ENCODE results near the gene SSTR3. TPM values are rescaled to one million over a fixed set of nuclear protein-coding genes. Genes with fewer than 3 reads are reported as not detected.
"Not testable (repeated sequence)": the region's sequence is repeated elsewhere in the genome, so short reads cannot be mapped to it uniquely, and the experiment has no call there.

SSTR3 gene
- total and polyA plus RNA-seq, 5 experiments from 2014 or later, result 2.9 to 13.7 (median 7.3) TPM

DNA sequence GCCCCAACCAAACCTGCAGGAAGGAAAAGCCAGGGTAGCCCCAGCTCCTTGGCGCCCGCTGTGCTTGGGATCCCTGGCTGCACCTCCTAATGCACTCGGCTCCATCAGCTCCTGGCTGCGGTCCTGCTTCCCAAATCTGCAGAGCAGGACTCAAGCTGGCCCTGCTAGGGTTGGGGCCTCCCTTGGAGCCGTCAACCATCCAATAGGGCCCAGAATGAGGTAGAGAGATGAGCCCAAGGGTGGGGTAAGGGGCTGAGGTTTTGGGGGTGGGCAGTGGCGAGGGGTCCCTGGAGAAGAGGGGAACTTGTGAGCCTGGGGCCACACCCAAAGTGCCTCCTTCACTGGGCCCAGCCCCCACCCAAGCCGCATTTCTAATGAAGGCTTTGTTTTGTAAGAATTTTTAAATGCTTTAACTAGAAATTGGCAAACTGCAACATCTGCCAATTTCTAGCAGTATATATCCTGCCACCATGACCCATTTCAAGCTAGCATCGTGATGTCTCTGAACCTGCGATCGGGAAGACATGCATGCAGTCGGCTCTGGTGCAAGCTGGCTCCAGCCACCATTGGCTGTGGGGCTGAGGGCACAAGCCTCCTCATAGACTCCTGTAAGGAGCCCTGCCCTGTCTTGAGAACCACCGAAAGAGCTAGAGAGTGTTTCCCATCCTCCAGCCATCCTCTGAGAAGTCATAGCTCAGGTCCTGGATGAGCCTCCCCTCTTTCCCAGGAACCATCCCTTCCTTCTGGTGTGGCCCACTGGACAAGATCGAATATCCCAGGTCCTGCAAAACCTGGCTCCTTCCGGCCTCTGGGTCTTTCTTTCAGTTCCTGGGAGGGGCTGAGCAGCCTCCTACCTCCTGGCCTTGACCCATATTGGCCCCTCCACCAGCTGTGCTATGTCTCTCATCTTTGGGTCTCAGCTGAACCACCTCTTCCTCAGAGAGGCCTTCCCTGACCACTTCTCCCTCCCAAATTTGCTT lies 39.7 kb downstream of the SSTR3 start:
- Mint-ChIP-seq H3K4me3 (peak overlapping the region in 1 of 10 donors; percentile 24), H3K36me3 (peaks cover 0 to 2% (median 0%) of the 10 kb centered on the region in 3 donors), H3K4me1 (peaks cover 40 to 72% (median 69%) of the 10 kb centered on the region in 4 donors), H3K27ac (peak overlapping the region; percentile 38 to 96 (median 69)), H3K27me3 (no peaks in the 10 kb centered on the region), H3K9me3 (no peaks in the 10 kb centered on the region)
- peak in 1 of 10 donors; percentile 13 for DNase-seq
- ATAC-seq, result no peak
- POLR2A ChIA-PET, result interaction anchor here (0.7 to 2.6 kb wide), 8 partner anchors 14 to 70 kb away, joined by 3 to 9 read pairs (median 3); no protein-coding TSS in a partner anchor

DNA sequence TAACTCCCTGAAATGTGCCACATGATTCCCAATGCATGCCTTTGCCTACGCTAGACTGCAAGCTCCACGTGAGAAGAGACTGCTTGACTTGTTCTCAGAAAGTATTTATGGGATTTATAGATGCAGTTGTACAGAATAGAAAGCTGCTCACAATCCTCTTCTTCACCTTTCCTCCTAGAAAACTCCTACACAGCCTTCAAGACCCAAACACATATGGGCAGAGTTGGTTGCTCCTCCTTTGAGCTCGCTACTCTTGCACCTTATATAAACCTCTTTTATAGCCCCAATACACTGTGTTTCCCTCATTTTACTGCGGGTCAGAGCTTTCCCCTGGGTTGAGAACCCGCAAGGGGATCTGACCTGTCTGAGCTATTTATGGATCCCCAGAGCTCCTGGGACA lies 40.6 kb downstream of the SSTR3 start:
- Mint-ChIP-seq H3K4me3 (no peak overlapping the region), H3K9me3 (no peaks in the 10 kb centered on the region), H3K27ac (peak overlapping the region in 9 of 10 donors; percentile 11 to 96 (median 57)), H3K4me1 (peaks cover 44 to 72% (median 70%) of the 10 kb centered on the region in 4 donors), H3K36me3 (peaks cover 0 to 2% (median 0%) of the 10 kb centered on the region in 3 donors), H3K27me3 (no peaks in the 10 kb centered on the region)
- POLR2A ChIA-PET, result interaction anchor here (0.7 to 2.6 kb wide), 9 partner anchors 12 to 65 kb away, joined by 3 to 9 read pairs (median 4); no protein-coding TSS in a partner anchor
- no peak for DNase-seq
- ATAC-seq, result no peak

DNA sequence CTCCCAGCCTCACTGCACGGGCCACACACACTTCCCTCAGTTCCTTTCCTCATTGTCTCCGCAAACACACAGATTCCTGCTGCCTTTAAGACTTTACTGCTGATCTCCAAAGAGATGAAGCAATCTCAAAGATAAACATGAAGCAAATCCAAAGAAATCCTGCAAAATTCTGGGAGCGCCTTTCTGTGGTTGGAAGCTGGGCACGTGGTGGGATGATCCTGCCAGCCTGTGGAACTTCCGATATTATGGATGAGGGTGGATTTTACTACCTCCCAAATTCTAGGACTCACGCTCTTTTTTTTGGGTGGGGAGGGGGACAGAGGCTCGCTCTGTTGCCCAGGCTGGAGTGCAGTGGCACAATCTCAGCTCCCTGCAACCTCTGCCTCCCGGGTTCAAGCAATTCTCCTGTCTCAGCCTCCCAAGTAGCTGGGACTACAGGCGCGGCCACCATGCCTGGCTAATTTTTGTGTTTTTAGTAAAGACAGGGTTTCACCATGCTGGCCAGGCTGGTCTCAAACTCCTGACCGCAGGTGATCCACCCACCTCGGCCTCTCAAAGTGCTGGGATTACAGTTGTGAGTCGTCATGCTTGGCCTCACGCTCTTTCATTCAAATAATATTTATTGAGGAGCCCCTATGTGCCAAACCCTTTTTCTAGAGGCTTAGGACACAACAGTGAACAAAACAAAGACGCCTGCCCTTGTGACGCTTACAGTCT lies 41.4 kb downstream of the SSTR3 start:
- DNase-seq, result peak in 1 of 10 donors; percentile 31
- POLR2A ChIA-PET, result interaction anchor here (0.5 to 2.6 kb wide), 8 partner anchors 13 to 53 kb away, joined by 3 to 9 read pairs (median 4); no protein-coding TSS in a partner anchor
- ATAC-seq, H3K9me3 Mint-ChIP-seq, H3K27me3 Mint-ChIP-seq, H3K36me3 Mint-ChIP-seq: not testable (repeated sequence)
- H3K27ac Mint-ChIP-seq, result peak overlapping the region; percentile 63 to 99 (median 94)
- H3K4me1 Mint-ChIP-seq, result peaks cover 43 to 73% (median 69%) of the 10 kb centered on the region in 4 donors
- peak overlapping the region in 5 of 10 donors; percentile 22 to 63 (median 56) for H3K4me3 Mint-ChIP-seq

DNA sequence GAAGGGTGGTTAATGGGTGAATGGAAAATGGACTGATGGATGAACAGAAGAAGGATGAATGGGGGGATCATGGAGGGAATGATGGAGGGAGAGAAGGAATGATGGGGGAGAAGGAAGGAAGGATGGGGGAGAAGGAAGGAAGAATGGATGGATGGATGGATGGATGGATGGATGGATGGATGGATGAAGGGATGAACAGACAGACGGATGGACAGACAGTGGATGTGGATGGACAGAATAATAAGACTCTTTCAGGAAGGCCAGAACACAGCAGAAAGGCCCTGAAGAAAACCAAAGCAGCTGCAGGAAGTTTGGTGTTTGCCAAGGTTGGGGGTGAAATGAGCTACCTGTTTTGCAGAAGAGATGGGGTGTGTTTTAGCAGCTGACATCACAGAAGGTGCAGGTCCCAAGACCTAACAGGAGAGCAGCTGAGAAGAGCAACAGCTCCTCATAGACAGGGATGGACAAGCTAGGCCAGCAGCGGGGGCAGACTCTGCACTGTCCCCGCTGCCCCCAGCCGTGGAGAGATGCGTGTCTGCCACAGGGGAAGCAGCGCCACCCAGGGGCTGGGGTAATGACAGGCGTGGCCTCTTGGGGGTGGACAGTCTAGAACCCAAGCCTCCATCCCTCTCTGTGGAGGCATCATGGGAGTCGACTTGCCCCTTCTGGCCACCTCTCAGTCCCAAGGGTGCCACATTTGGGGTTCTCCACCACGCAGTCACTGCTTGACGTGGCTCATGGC lies 42.2 kb downstream of the SSTR3 start:
- POLR2A ChIA-PET, result interaction anchor here (0.5 to 2.6 kb wide), 8 partner anchors 13 to 68 kb away, joined by 3 to 9 read pairs (median 4); no protein-coding TSS in a partner anchor
- Mint-ChIP-seq H3K27ac (peak overlapping the region; percentile 83 to 99 (median 94)), H3K4me3 (peak overlapping the region in 8 of 10 donors; percentile 63 to 95 (median 73)), H3K4me1 (peaks cover 46 to 77% (median 69%) of the 10 kb centered on the region in 4 donors), H3K36me3 (no peaks in the 10 kb centered on the region), H3K9me3 (no peaks in the 10 kb centered on the region), H3K27me3 (no peaks in the 10 kb centered on the region)
- DNase-seq, result peak in 3 of 10 donors; percentile 50 to 64 (median 59)
- ATAC-seq, result peak in 1 of 2 donors; percentile 40

DNA sequence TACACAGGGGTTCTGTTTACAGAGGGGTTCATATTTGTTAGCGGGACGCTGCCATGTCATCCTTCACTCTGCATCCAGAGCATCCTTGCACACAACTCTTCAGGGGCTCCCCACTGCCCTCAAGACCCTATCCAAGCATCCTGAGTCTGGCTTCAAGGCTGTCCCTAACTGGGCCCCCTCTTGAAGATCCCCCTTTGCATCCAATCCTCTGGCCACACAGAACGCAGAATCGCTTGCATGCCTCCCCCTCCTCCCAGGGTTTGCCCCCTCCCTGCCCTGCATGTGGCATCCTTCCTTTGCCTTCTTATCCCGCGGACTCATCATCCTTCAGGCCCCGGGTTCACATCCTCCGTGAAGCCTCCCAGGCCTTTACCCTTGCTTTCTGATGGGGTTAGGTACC lies 42.9 kb downstream of the SSTR3 start:
- ATAC-seq (no peak), DNase-seq (no peak)
- no peaks in the 10 kb centered on the region for H3K27me3 Mint-ChIP-seq
- H3K36me3 Mint-ChIP-seq, result no peaks in the 10 kb centered on the region
- H3K4me3 Mint-ChIP-seq, result peak overlapping the region in 9 of 10 donors; percentile 47 to 95 (median 75)
- no peaks in the 10 kb centered on the region for H3K9me3 Mint-ChIP-seq
- peak overlapping the region; percentile 84 to 99 (median 94) for H3K27ac Mint-ChIP-seq
- POLR2A ChIA-PET, result interaction anchor here (2.6 kb wide), 1 partner anchor 17 kb away, joined by 9 read pairs; no protein-coding TSS in a partner anchor
- peaks cover 44 to 80% (median 71%) of the 10 kb centered on the region in 4 donors for H3K4me1 Mint-ChIP-seq

DNA sequence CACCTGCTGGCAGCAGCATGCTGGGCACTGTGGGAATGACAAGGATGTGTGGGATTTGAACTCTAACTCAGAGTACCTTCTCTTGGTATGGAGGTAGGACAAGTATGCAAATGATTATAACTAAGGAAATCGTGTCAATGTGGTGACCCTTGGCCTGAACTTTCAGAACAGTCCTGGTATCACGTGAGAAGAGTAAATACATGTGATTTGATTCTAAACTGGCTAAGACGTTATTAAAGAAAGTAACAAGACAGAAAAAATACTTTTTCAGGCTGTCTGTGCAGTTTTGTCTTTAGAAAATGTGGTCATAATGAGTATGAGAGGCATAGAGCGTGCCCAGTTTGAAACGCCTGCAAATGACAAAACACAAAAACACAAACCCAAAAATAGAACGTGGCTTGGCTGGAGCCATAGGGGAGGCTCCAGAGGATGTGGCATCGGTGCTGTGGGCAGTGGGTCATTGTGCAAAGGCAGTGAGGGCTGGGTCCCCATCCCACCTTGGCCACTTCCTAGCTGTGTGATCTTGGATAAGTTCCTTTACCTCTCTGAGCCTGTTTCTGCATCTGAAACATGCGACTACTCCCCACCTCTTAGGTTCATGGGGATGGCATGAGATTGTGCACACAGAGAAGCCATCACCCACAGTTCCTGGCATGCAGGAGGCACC lies 44.2 kb downstream of the SSTR3 start:
- H3K9me3 Mint-ChIP-seq, result no peaks in the 10 kb centered on the region
- H3K4me3 Mint-ChIP-seq, result peak overlapping the region; percentile 69 to 96 (median 89)
- DNase-seq, result no peak
- H3K36me3 Mint-ChIP-seq, result no peaks in the 10 kb centered on the region
- H3K27ac Mint-ChIP-seq, result peak overlapping the region; percentile 84 to 99 (median 94)
- peaks cover 41 to 88% (median 81%) of the 10 kb centered on the region in 4 donors for H3K4me1 Mint-ChIP-seq
- ATAC-seq, result no peak
- POLR2A ChIA-PET, result interaction anchor here (0.8 to 4.4 kb wide), 11 partner anchors 10 to 92 kb away, joined by 4 to 65 read pairs (median 18); partner anchors contain the start of genes IL2RB and RAC2
- H3K27me3 Mint-ChIP-seq, result no peaks in the 10 kb centered on the region

DNA sequence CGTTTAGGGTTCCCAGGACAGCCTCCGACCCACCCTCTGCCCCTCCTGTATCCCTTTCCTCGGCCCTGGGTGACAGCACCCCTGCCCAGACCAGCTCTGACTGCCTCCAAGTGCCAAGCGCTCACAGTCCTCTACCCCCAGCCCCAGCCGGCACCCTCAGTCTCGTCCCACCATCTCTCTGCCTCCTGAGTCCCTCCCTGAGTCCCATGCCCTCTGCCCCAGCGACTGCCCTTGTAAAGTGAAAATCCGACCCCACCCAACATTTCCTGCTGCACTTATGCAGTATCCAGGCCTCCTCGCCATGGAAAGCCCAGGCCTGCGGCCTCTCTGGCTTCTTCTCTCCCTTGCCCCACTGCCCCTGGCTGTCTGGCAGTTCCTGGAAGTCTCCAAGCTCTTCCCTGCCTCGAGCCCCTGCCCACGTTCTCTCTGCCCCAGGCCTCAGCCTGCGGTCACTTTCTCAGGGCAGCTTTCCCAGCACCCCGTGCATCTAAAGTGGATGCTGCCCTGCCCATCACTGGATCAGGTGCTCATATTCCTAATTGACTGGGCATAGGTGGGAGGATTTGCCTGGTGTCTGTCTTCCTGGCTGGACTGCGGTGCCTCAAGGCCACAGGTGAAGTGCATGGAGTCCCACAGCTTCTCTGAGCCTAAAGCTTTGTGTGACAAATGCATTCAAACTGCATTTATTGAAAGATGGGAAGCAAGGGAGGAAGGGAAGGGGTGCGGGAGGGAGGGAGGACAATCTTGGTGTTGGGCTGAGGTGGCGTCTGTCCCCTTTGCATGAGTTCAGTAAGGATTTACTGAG lies 44.9 kb downstream of the SSTR3 start:
- H3K4me3 Mint-ChIP-seq, result peak overlapping the region; percentile 69 to 96 (median 89)
- no peaks in the 10 kb centered on the region for H3K36me3 Mint-ChIP-seq
- peaks cover 45 to 94% (median 87%) of the 10 kb centered on the region in 4 donors for H3K4me1 Mint-ChIP-seq
- no peaks in the 10 kb centered on the region for H3K27me3 Mint-ChIP-seq
- H3K9me3 Mint-ChIP-seq, result no peaks in the 10 kb centered on the region
- POLR2A ChIA-PET, result interaction anchor here (0.9 to 4.4 kb wide), 14 partner anchors 8 to 93 kb away, joined by 3 to 65 read pairs (median 14); partner anchors contain the start of genes IL2RB and RAC2
- DNase-seq (peak in 1 of 10 donors; percentile 34), ATAC-seq (no peak)
- H3K27ac Mint-ChIP-seq, result peak overlapping the region; percentile 84 to 99 (median 94)

DNA sequence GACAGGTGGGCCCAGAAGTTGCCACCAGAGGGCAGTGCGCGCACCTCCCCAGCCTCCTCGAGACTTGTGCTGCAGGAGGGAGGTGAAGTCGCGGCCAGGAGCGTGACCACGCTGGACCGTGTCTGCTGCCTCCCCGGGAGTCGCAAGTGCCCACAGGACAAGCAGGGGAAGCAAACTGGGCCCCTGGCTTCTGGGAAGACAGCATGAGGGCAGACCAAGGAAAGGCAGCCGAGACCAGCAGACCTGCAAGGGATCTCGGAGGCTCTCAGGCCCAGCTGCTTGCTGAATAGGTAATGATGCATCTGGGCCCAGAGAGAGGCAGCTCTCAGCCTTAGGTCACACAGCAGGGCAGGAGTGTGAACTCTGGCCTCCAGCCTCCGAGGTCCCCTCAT lies 45.6 kb downstream of the SSTR3 start:
- POLR2A ChIA-PET, result interaction anchor here (0.9 to 4.4 kb wide), 17 partner anchors 9 to 94 kb away, joined by 3 to 65 read pairs (median 12); partner anchors contain the start of genes IL2RB and RAC2
- Mint-ChIP-seq H3K4me1 (peaks cover 46 to 98% (median 92%) of the 10 kb centered on the region in 4 donors), H3K9me3 (no peaks in the 10 kb centered on the region), H3K36me3 (no peaks in the 10 kb centered on the region), H3K27ac (peak overlapping the region; percentile 84 to 99 (median 94)), H3K4me3 (peak overlapping the region; percentile 69 to 96 (median 89)), H3K27me3 (no peaks in the 10 kb centered on the region)
- ATAC-seq (peak; percentile 72 to 79), DNase-seq (peak; percentile 69 to 88 (median 79))

DNA sequence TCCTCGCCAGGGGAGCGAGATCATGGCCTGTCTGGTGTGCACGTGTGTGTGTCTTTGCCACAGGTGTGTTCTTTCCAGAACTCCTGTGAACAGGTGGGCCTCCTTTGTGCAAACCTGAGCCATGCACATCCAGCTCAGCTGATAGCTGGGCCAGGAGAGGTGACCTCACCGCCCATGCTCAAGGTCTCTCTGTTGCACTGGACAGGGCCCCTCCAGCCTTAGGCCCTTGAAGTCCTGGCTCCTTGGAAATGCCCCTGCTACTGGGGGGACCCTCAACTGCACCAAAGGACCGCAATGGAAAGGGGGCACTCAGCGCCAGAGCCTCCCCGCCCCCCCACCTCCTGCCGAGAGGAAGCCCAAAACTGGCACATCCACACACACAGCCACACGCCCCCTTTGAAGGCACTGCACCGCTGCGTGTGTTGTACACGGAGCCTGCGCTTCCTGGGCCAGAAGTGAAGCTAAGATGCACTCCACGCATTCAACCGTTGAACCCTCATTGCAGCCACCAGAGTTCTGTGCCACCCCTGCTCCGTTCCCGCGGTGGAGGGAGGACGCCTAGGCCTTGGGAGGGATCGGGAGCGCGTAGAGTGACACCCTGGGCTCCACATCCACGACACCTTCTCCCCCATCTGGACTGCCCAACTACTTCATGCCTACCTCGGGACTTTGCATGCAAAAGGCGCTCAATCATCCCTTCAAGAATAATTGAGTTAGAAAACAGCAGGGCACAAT lies 46.2 kb downstream of the SSTR3 start:
- H3K4me1 Mint-ChIP-seq, result peaks cover 45 to 96% (median 89%) of the 10 kb centered on the region in 4 donors
- peak overlapping the region; percentile 84 to 99 (median 94) for H3K27ac Mint-ChIP-seq
- no peaks in the 10 kb centered on the region for H3K36me3 Mint-ChIP-seq
- ATAC-seq (peak; percentile 51 to 60), DNase-seq (peak in 7 of 10 donors; percentile 14 to 77 (median 35))
- H3K4me3 Mint-ChIP-seq, result peak overlapping the region; percentile 69 to 96 (median 89)
- H3K9me3 Mint-ChIP-seq, result no peaks in the 10 kb centered on the region
- H3K27me3 Mint-ChIP-seq, result no peaks in the 10 kb centered on the region
- POLR2A ChIA-PET, result interaction anchor here (0.9 to 4.4 kb wide), 18 partner anchors 9 to 94 kb away, joined by 3 to 65 read pairs (median 10); partner anchors contain the start of genes IL2RB and RAC2

DNA sequence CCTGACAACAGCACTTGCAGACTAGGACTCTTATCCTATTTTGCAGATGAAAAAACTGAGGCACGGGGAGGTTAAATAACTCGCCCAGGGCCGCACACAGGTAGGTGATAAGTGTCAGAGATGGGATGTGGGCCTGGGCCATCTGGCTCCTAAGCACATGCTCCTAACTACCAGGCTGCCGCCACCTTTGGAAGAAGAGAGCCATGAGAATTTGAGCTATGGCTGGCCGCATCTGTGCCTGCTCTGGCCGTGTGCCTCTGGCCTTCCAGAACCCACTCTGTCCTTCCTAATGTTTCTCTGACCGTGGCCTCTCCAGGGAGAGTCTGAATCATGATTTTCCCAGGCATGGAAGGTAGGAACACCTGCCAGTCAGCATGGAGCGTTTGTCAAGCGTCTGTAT lies 47.2 kb downstream of the SSTR3 start:
- Mint-ChIP-seq H3K27me3 (no peaks in the 10 kb centered on the region), H3K4me3 (peak overlapping the region in 6 of 10 donors; percentile 19 to 60 (median 49)), H3K4me1 (peaks cover 42 to 91% (median 82%) of the 10 kb centered on the region in 4 donors), H3K27ac (peak overlapping the region in 9 of 10 donors; percentile 81 to 96 (median 92)), H3K9me3 (no peaks in the 10 kb centered on the region), H3K36me3 (no peaks in the 10 kb centered on the region)
- DNase-seq, result peak in 1 of 10 donors; percentile 9
- POLR2A ChIA-PET, result interaction anchor here (1.7 to 4.4 kb wide), 7 partner anchors 10 to 65 kb away, joined by 4 to 65 read pairs (median 30); partner anchors contain the start of gene IL2RB
- ATAC-seq, result no peak

Measured in naive thymus-derived CD8-positive, alpha-beta T cell (primary cell).